PFSK-1 (cell line): Measurements from ENCODE around the gene SKIC3.

ENCODE experiments used
- FOXP2 ChIP-seq: optimal IDR thresholded peaks from 2 replicates; pipeline ENCODE3; 2011; ENCODE audit warnings: borderline replicate concordance, control low read depth, inconsistent platforms; ENCODE audit not compliant: insufficient read depth; ENCODE audit errors: extremely low read length, extremely low read depth
- POLR2AphosphoS5 ChIP-seq: IDR thresholded peaks from 2 replicates; pipeline ENCODE4 v1.6.1; 2012; ENCODE audit warnings: low read depth, mild to moderate bottlenecking, control low read depth, low read length, moderate library complexity
- SIN3A ChIP-seq: IDR thresholded peaks from 2 replicates; pipeline ENCODE4 v1.6.1; 2012; ENCODE audit warnings: mild to moderate bottlenecking, low read length, moderate library complexity, borderline replicate concordance; ENCODE audit not compliant: insufficient read depth
- TAF1 ChIP-seq: IDR thresholded peaks from 2 replicates; pipeline ENCODE4 v1.6.1; 2012; ENCODE audit warnings: low read length, control low read depth, borderline replicate concordance; ENCODE audit not compliant: insufficient read depth
- TF ChIP-seq, protein P1 (sequence below), 2 experiments: IDR thresholded peaks; 2 replicates each; pipeline versions ENCODE4 v1.6.1 to v1.8.0; 2011 to 2012; ENCODE audit warnings: low read depth in 2 of 2, low read length in 2 of 2, control low read depth in 1 of 2, inconsistent platforms in 1 of 2, mild to moderate bottlenecking in 1 of 2, moderate library complexity in 1 of 2; ENCODE audit not compliant: insufficient read depth in 1 of 2

DNA sequence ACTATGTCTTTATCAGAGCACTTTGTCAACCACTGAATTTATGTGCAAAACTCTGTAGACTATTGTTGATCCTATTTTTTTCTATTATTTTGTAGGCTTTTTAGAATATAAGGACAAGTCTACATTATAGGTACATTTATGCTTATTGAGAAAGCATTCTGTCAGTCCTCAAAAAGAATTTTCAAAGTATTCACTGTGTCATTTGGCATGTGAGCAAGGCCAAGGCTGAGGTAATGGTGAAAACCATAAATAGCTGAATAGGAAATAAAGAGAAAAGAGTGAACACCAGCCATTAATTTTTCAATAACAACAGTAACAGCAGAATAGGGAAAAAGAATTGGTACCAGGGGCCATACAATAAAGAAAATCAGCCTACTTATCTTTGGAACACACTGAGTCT, 21.0 kb downstream of the SKIC3 start:
- no peak for TF ChIP-seq POLR2AphosphoS5
- TF ChIP-seq, protein P1, sequence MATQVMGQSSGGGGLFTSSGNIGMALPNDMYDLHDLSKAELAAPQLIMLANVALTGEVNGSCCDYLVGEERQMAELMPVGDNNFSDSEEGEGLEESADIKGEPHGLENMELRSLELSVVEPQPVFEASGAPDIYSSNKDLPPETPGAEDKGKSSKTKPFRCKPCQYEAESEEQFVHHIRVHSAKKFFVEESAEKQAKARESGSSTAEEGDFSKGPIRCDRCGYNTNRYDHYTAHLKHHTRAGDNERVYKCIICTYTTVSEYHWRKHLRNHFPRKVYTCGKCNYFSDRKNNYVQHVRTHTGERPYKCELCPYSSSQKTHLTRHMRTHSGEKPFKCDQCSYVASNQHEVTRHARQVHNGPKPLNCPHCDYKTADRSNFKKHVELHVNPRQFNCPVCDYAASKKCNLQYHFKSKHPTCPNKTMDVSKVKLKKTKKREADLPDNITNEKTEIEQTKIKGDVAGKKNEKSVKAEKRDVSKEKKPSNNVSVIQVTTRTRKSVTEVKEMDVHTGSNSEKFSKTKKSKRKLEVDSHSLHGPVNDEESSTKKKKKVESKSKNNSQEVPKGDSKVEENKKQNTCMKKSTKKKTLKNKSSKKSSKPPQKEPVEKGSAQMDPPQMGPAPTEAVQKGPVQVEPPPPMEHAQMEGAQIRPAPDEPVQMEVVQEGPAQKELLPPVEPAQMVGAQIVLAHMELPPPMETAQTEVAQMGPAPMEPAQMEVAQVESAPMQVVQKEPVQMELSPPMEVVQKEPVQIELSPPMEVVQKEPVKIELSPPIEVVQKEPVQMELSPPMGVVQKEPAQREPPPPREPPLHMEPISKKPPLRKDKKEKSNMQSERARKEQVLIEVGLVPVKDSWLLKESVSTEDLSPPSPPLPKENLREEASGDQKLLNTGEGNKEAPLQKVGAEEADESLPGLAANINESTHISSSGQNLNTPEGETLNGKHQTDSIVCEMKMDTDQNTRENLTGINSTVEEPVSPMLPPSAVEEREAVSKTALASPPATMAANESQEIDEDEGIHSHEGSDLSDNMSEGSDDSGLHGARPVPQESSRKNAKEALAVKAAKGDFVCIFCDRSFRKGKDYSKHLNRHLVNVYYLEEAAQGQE (IDR thresholded peaks at IDR 0.05; ENCODE audit: insufficient read depth in 1 of 2, low read depth in 2 of 2, low read length in 2 of 2), result no peak
- TF ChIP-seq SIN3A, result no peak
- no peak for TF ChIP-seq TAF1
- TF ChIP-seq FOXP2, result no peak
